ENCODE data around the gene WNK1.

WNK1 gene

DNA sequence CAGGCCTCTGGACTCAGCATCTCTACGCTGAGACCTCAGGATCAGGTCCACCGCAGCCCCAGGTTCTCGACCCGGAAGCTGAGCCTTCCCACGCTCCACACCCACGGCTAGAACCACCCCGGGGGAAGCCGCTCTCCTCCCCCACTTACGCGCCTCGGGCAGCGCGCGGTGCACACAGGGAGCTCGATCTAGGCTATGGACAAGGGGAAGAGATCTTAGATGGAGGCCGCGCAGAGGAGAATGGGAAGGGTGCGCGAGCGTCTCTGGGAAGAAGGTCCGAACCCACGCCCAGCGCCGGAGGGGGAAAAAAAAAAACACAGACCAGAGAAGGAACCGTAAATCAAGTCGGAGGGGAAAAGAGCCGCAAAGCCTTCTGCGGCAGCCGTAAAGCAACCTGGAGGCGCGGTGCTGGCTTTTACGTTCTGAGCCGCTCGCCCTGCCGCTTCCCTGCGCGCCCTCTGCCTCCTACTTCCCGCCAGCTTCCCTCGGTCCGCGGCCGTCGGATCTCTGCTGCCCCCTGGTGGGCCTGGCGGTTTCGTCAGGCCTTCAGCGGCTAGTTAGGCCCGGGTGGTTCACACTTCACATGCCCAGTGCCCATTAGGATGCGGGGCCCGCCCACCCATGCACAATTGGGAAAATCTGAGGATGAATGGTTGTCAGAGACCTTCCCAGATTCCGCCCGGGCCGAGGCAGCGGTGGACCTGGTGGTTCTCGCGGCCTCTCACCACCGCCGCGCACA, 197.2 kb downstream of the WNK1 start, which contains the start of gene RAD52:
TSS of gene RAD52 (minus strand) at position 242 of the 739 bp plus-strand sequence. CDS start 16,636 bp downstream, outside the sequence.
- peak; percentile 88 to 100 (median 96) for DNase-seq

- no peak for DNase-seq
Observed at GRCh38 chr12:951176-951575, 198.8 kb downstream of the WNK1 start.

- no peak for DNase-seq
Observed at GRCh38 chr12:953776-954175, 201.4 kb downstream of the WNK1 start.

DNA sequence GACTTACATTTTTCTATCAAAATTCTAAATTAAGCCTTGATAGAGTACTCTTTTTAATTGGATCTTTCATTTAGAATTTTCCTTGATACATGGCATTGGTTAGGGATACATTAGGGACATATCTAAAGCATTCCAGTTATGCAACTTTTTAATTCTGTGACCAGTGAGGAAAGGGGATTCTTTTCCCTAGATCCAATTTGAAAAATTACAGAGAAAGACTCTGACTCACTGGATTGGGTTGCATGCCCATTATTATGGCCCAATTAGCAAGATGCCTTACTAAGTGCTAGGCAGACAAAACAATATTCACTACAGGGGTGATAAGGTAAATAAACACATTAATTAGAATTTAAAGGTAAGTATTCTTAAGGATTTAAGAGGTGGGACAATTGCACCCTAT, 202.4 kb downstream of the WNK1 start:
- DNase-seq, result no peak

GRCh38 chr12:955939-956338, 203.6 kb downstream of the WNK1 start:
- DNase-seq, result no peak

DNA sequence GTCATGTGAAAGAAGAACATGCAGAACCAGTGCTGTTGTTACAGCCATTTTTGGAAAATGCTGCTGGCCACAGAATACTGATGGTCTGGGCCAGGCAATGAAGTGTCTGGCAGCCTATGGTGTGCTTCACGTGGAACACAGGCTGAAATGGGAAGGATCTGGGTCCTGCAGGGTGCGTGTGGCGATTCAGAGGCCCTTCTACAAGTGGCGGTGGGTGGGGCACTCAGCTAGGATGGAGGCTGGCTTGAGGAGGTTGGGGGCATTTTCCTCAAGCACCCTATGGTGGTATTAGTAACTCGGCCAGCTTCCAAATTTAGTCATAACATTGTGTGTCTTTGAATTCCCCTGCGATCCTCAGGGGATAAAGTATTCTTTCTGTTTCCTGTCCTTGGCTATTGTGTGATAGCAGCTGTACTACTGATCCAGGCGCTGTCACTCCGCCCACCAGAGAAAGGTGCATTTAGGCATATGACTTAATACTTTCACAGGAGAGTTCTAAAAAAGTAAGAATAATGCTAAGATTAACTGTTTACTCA, 206.3 kb downstream of the WNK1 start:
- peak in 1 of 51 donors; percentile 1 for DNase-seq
